Esophagus squamous epithelium (tissue), 4 donors: ENCODE results near the gene KRTAP4-2.

Experiments used
- POLR2A ChIP-seq, 4 donors: fragments of 450-650 bp; IDR thresholded peaks; one replicate each; pipeline ENCODE4 v1.6.1; 2017; ENCODE audit warnings: antibody characterized with exemption in 4 of 4, mild to moderate bottlenecking in 4 of 4, moderate library complexity in 3 of 4
- TF ChIP-seq, protein P1 (sequence below), 6 experiments: fragments of 450-650 bp in 4 of 6; fragments of 200-600 bp in 2 of 6; sonication (generic) in 2 of 6; IDR thresholded peaks; one replicate each; pipeline ENCODE4 v1.5.1; 2016 to 2019; ENCODE audit warnings: antibody characterized with exemption in 6 of 6, mild to moderate bottlenecking in 4 of 6, moderate library complexity in 4 of 6

- TF ChIP-seq, protein P1, sequence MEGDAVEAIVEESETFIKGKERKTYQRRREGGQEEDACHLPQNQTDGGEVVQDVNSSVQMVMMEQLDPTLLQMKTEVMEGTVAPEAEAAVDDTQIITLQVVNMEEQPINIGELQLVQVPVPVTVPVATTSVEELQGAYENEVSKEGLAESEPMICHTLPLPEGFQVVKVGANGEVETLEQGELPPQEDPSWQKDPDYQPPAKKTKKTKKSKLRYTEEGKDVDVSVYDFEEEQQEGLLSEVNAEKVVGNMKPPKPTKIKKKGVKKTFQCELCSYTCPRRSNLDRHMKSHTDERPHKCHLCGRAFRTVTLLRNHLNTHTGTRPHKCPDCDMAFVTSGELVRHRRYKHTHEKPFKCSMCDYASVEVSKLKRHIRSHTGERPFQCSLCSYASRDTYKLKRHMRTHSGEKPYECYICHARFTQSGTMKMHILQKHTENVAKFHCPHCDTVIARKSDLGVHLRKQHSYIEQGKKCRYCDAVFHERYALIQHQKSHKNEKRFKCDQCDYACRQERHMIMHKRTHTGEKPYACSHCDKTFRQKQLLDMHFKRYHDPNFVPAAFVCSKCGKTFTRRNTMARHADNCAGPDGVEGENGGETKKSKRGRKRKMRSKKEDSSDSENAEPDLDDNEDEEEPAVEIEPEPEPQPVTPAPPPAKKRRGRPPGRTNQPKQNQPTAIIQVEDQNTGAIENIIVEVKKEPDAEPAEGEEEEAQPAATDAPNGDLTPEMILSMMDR (IDR thresholded peaks at IDR 0.05): no peak
- TF ChIP-seq POLR2A (IDR thresholded peaks at IDR 0.05): no peak
Observed at GRCh38 chr17:41211845-41212466, 33.9 kb upstream of the KRTAP4-2 start.
